NCI-H226 (cell line): Measurements from ENCODE around the gene RPLP1.
"Not testable (repeated sequence)": the region's sequence is repeated elsewhere in the genome, so short reads cannot be mapped to it uniquely, and the experiment has no call there.

Experiments
- DNase-seq: peaks from one replicate; pipeline ENCODE4 v3.0.0-alpha.2; 2015

Gene RPLP1

GRCh38 chr15:69443032-69443611, 9.5 kb upstream of the RPLP1 start:
- no peak for DNase-seq

GRCh38 chr15:69444686-69445085, 7.9 kb upstream of the RPLP1 start:
- DNase-seq, result no peak

- DNase-seq, result no peak
These were observed 5.7 kb upstream of the RPLP1 start for GRCh38 chr15:69446953-69447352.

DNA sequence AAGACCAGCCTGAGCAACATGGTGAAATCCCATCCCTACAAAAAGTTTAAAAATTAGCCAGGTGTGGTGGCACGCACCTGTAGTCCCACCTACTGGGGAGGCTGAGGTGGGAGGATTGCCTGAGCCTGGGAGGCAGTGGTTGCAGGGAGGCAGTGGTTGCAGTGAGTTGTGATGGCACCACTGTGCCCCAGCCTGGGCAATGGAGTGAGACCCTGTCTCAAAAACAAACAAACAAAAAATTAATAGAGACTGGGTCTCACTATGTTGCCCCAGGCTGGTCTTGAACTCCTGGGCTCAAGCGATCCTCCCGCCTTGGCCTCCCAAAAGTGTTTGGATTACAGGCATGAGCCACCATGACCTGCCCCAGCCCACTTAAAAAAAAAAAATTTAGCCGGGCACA, 2.4 kb upstream of the RPLP1 start:
- DNase-seq, result not testable (repeated sequence)

GRCh38 chr15:69450968-69451695, 1.5 kb upstream of the RPLP1 start:
- no peak for DNase-seq

DNA sequence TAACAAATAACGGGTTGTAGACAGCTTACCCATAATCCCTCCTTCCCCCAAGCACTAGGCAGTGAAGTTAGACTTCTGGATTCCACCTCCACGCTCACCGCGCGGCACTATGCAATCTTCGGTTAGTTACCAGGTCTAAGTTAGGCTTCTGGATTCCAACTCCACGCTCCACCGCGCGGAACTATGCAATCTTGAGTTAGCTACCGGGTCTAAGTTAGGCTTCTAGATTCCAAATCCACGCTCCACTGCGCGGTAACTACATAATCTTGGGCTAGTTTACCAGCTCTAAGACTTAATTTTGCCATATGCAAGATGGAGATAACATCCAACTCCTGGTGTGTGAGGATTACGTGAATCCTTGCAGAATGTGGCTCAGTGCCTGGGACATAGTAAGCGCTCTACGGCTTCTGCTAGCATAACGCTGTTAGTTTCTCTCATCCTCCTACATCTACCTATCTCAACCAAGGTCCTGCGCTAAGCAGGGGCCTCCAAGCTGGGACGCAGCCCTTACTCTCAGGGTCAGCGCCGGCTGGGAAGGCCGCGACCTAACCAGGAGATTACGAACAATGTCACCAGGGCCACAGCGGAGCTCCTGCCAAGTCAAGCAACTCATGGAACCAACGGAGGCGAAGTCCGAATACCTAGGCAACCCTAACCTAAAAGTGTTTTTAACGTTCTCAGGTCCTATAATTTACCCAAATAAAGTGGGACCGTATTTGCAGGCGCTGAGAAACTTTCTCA, 497 bp upstream of the RPLP1 start:
- peak; percentile 16 for DNase-seq

GRCh38 chr15:69454953-69455352, 2.3 kb downstream of the RPLP1 start:
- DNase-seq, result no peak

DNA sequence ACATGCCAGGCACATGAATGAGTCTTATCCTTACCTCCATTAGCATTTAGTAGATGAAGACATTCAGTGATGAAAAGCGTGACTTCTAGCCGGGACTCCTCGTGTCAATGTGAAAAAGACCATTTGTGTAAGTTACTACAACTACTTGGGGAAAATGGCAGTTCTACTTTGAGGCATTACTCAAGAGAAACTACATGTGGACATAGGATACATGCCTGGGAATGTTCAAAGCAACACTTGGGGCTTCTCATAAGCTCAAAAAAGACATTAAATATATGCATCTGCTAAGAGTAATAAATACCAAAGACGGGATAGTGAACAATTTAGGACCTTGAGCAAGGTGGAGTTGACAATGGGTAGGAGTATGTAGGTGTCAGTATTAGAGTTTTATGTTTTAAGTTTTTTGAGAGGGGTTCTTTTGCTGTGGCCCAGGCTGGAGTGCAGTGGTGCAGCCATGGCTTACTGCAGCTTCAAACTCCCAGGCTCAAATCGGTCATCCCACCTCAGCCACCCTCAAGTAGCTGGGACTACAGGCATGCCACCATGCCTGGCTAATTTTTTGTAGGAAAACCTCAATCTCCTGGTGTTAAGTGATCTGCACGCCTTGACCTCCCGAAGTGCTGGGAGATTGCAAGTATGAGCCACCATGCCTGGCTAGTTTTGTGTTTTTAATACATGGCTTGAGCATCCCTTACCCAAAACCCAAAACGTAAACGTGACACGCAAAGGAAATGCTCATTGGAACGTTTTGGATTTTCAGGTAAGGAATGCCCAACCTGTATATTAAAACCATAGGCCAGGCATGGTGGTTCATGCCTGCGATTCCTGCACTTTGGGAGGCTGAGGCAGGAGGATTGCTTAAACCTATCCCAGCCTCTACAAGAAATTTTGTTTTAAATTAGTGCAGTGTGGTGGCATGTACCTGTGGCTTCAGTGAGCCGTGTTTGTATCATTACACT, 3.9 kb downstream of the RPLP1 start:
- DNase-seq, result no peak

DNA sequence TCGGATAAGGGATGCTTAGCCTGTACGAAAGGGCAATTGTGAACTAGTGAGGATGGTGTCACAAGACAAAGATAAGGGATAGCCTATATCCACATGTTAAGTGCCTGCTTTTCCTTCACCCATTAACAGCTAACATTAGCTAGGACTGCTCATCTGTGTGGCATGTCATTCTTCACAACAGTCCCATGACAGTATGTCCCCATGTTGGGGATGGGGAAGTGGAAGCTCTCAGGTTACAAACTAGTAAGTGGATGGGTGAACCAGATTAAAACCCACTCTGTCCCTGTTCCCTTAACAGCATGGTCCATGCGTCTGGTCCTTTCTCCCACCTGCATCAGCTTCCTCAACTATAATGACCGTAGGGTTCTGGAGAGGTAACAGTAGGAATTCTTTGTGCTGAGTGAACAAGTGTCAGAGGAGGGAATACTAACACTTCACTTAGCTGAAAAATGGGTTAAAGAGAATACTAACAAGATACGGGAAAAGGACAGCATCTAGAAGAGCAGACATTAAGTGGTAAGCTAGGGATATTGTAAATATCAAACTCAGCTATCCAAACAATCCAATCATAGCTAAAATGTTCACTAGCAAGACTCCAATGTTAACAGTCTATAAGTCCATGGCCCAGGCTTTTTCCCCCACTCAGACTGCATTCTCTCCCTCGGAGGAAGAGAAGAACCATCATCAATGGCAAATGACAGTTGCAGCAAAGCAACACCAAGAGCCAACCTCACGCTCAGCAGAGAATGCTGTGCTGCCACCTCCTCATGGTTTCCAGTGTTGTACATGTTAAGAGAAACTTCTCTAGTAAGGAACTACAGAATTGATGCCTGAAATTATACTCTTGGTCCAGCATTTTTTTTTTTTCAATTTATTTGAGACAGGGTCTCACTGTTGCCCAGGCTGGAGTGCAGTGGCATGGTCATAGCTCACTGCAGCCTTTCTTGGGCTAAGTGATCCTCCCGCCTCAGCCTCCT, 5.0 kb downstream of the RPLP1 start:
- no peak for DNase-seq

DNA sequence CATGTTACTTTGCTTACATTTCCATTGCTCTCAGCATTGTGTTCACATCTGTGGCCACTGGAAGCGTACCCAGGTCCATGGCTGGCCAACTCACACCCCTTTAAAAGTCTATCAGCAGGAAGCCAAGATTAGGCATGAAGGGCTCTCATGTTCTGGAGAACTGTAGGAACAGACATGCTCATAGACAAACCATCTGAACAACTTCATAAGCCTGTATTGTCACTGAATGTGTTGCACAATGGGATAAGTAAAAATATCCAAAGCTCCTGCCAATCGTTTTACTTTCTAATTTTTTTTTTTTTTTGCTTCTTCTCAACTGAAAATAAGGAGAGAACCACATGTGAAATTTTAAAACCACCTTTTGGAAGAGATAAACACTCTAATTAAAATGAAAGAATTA, 6.4 kb downstream of the RPLP1 start:
- DNase-seq, result no peak

GRCh38 chr15:69460481-69460880, 7.9 kb downstream of the RPLP1 start:
- DNase-seq, result no peak

- no peak for DNase-seq
These were observed 9.4 kb downstream of the RPLP1 start for GRCh38 chr15:69462030-69462492.

DNA sequence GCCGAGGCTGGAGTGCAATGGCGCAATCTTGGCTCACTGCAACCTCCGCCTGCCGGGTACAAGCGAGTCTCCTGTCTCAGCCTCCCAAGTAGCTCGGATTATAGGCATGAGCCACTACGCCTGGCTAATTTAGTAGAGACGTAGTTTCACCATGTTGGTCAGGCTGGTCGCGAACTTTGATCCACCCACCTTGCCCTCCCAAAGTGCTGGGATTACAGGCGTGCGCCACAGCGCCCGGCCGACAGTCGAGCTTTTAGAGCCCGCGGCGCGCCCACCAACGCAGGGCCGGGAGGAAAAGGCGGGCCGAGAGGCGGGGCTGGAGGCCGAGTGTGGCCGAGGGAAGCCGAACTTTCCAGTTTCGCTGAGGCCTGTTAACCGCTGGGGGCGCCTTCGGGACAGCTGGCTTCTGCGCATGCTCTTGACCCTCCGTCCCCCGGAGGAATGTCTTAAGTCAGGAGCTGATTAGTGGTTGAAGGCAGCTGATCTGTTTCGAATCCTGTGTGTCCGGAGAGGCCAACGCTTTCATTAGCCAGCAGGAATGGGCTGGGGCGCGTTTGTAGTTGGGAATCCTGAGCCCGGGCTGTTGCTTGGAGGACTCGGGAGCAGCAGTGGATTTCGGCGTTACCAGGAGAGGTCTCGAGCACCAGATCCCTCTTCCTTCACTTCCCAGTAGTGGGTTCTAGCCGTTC, 10.0 kb downstream of the RPLP1 start:
- peak; percentile 95 for DNase-seq

GRCh38 chr15:69463182-69463756, 10.7 kb downstream of the RPLP1 start:
- DNase-seq, result no peak

GRCh38 chr15:69465253-69465652, 12.6 kb downstream of the RPLP1 start:
- DNase-seq, result no peak

- no peak for DNase-seq
These were observed 14.1 kb downstream of the RPLP1 start for GRCh38 chr15:69466733-69467132.

DNA sequence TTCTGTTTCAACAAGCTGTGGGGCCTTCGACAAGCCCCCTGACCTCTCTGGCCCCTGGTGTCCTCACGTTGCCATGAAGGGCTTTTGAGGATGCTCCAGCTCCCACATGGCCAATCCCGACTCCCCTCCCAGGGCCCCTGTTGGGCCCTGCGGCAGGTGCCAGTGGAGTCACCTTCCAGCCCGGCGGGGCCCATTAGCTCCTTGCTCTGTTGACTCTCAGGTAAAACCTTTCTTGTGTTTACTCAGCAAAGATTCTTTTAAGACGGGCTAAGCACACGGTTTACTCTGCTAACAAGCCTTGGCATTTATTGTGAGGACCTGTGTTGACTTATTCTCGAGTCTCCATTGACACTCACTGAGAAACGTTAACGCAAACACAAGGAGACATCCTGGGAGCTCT, 15.0 kb downstream of the RPLP1 start:
- DNase-seq, result no peak

- DNase-seq, result peak; percentile 87
These were observed 15.9 kb downstream of the RPLP1 start for GRCh38 chr15:69468241-69469121.

GRCh38 chr15:69469467-69470201, 17.0 kb downstream of the RPLP1 start:
- DNase-seq, result peak; percentile 74
